B cell (primary cell): ENCODE data around the gene APOO. TPM values are rescaled to one million over a fixed set of nuclear protein-coding genes. Genes with fewer than 3 reads are reported as not detected.

Source experiments
- ATAC-seq: fragments of 200-7000 bp; cut with Tn5 transposase; one replicate; pipeline ENCODE4 v1.10.0; 2021; ENCODE audit warnings: low read depth, mild to moderate bottlenecking, moderate number of reproducible peaks, moderate library complexity
- CTCF ChIA-PET: fragments of 350-600 bp; sonication (Branson Sonifier 250); formaldehyde crosslinking; loops from one replicate; lab custom pipeline; 2021; ENCODE audit warnings: antibody characterized with exemption, inconsistent platforms; lab: Charles Lee
- POLR2A ChIA-PET: fragments of 350-600 bp; sonication (Branson Sonifier 250); formaldehyde crosslinking; loops from one replicate; lab custom pipeline; 2021; ENCODE audit warnings: antibody characterized with exemption; lab: Charles Lee
- DNase-seq: peaks from one replicate; pipeline ENCODE4 v3.0.0; 2013
- H2AFZ ChIP-seq: 2 replicates; pipeline ENCODE4 v1.6.1; 2012; ENCODE audit warnings: mild to moderate bottlenecking, low read depth, low read length; ENCODE audit not compliant: insufficient read depth, poor library complexity, severe bottlenecking
- H3K27ac ChIP-seq, 2 donors: 1 replicate in 1 of 2; 2 replicates in 1 of 2; pipeline ENCODE4 v1.5.1; 2012 to 2013; ENCODE audit warnings: low read length in 2 of 2, mild to moderate bottlenecking in 2 of 2, moderate library complexity in 1 of 2
- H3K27me3 ChIP-seq, 4 experiments: fragments of 200-600 bp in 1 of 4; sonication (generic) in 1 of 4; replicated peaks in 1 of 4; 1 replicate in 2 of 4; 2 replicates in 2 of 4; pipeline versions ENCODE4 v1.6.1 to v1.7.0; 2013 to 2016; ENCODE audit warnings: low read length in 3 of 4, mild to moderate bottlenecking in 2 of 4, mixed read lengths in 1 of 4, moderate library complexity in 1 of 4; ENCODE audit not compliant: insufficient read depth in 4 of 4, control insufficient read depth in 3 of 4; ENCODE audit errors: control extremely low read depth in 1 of 4
- H3K36me3 ChIP-seq, 2 experiments: replicated peaks in 1 of 2; 1 replicate in 1 of 2; 2 replicates in 1 of 2; pipeline versions ENCODE4 v1.6.1 to v1.7.1; 2013; ENCODE audit warnings: low read length in 1 of 2; ENCODE audit not compliant: insufficient read depth in 2 of 2, control insufficient read depth in 1 of 2; ENCODE audit errors: control extremely low read depth in 1 of 2, extremely low read depth in 1 of 2
- H3K4me1 ChIP-seq, 2 donors: fragments of 200-600 bp in 1 of 2; sonication (generic) in 1 of 2; 1 replicate in 1 of 2; 2 replicates in 1 of 2; pipeline versions ENCODE4 v1.5.1 to v1.6.1; 2013 to 2017; ENCODE audit warnings: low read length in 2 of 2; ENCODE audit not compliant: control insufficient read depth in 2 of 2, insufficient read depth in 2 of 2
- H3K4me2 ChIP-seq: replicated peaks from 2 replicates; pipeline ENCODE3; 2012; ENCODE audit warnings: mild to moderate bottlenecking, low read depth, low read length; ENCODE audit not compliant: poor library complexity, severe bottlenecking
- H3K4me3 ChIP-seq, 5 experiments: fragments of 200-600 bp in 1 of 5; sonication (generic) in 1 of 5; 1 replicate in 3 of 5; 2 replicates in 2 of 5; pipeline versions ENCODE4 v1.5.1 to v1.7.0; 2011 to 2016; ENCODE audit warnings: low read length in 4 of 5, mild to moderate bottlenecking in 4 of 5, low read depth in 2 of 5, control low read depth in 1 of 5, moderate library complexity in 1 of 5; ENCODE audit not compliant: insufficient read depth in 1 of 5; ENCODE audit errors: control extremely low read depth in 1 of 5, extremely low read depth in 1 of 5
- H3K79me2 ChIP-seq: fragments of 200-600 bp; sonication (generic); one replicate; pipeline ENCODE4 v1.6.0; 2016; ENCODE audit warnings: low read length; ENCODE audit not compliant: control insufficient read depth, insufficient read depth
- H3K9ac ChIP-seq: fragments of 200-600 bp; sonication (generic); 2 replicates; pipeline ENCODE4 v1.6.1; 2017; ENCODE audit warnings: mild to moderate bottlenecking, low read length, moderate library complexity
- H3K9me3 ChIP-seq, 3 donors: one replicate each; pipeline versions ENCODE4 v1.6.1 to v1.7.1; 2013; ENCODE audit warnings: low read length in 2 of 3; ENCODE audit not compliant: control insufficient read depth in 2 of 3, insufficient read depth in 1 of 3; ENCODE audit errors: control extremely low read depth in 1 of 3
- H4K20me1 ChIP-seq: 2 replicates; pipeline ENCODE4 v1.6.0; 2012; ENCODE audit warnings: mild to moderate bottlenecking, low read length; ENCODE audit not compliant: insufficient read depth, control insufficient read depth, poor library complexity, severe bottlenecking
- H3K27ac Mint-ChIP-seq: one replicate; pipeline ENCODE4 v1.8.0; 2021; ENCODE audit warnings: mixed read lengths
- H3K27me3 Mint-ChIP-seq: one replicate; pipeline ENCODE4 v1.8.0; 2021; ENCODE audit warnings: mixed read lengths
- H3K4me1 Mint-ChIP-seq: one replicate; pipeline ENCODE4 v1.8.0; 2021; ENCODE audit warnings: mixed read lengths
- H3K4me3 Mint-ChIP-seq: one replicate; pipeline ENCODE4 v1.8.0; 2021; ENCODE audit warnings: mixed read lengths
- H3K9me3 Mint-ChIP-seq: one replicate; pipeline ENCODE4 v1.8.0; 2022; ENCODE audit warnings: mixed read lengths; ENCODE audit not compliant: insufficient read depth
- CTCF ChIP-seq: fragments of 200-600 bp; IDR thresholded peaks from one replicate; pipeline ENCODE4 v1.8.0; 2022; ENCODE audit warnings: antibody characterized with exemption, mild to moderate bottlenecking
- EZH2 ChIP-seq: IDR thresholded peaks from 2 replicates; pipeline ENCODE4 v1.6.1; 2012; ENCODE audit warnings: borderline replicate concordance, low read depth, mild to moderate bottlenecking, moderate library complexity, low read length; ENCODE audit not compliant: insufficient read depth, poor library complexity, severe bottlenecking
- WGBS: methylation state at CpG from one replicate; pipeline ENCODE4 v1.1.5; 2013; ENCODE audit warnings: missing lambda C conversion rate; ENCODE audit not compliant: insufficient coverage; 5-methylcytosine and 5-hydroxymethylcytosine counted together
- intact Hi-C: fragments of 100-400 bp; cut with micrococcal nuclease; formaldehyde crosslinking; loops from one replicate; pipeline ENCODE4 v1.10.0; 2022
- polyA plus RNA-seq: library from polyadenylated mRNA; depleted of rRNA; stranded (reverse); fragments of >200 nt; gene quantifications from 2 replicates; pipeline ENCODE4 v1.2.3, GENCODE V29; 2012
- total RNA-seq, 2 donors: library from RNA; stranded (reverse); fragments of 120-200 nt in 1 of 2; gene quantifications; 1 replicate in 1 of 2; 2 replicates in 1 of 2; pipeline versions ENCODE4 v1.2.3 to v1.2.4, GENCODE V29; 2013 to 2022

Gene APOO
- total and polyA plus RNA-seq, 2 donors (not counting 1 experiment from before 2014, with no cell fraction given), result 4.7 to 7.2 TPM

GRCh38 chrX:23815376-23815775 is 92.4 kb downstream of the APOO start:
- WGBS, result 100% methylated on average over 4 of the region's 7 CpGs
- H3K4me1 Mint-ChIP-seq, result peaks cover 21% of the 10 kb centered on the region
- ChIA-PET POLR2A (no interaction called here), CTCF (no interaction called here)
- Histone ChIP-seq H3K9ac (no peak overlapping the region), H3K4me3 (no peak overlapping the region), H3K4me1 (peaks cover 10 to 20% of the 10 kb centered on the region in 2 donors), H4K20me1 (no peaks in the 10 kb centered on the region), H3K27me3 (no peaks in the 10 kb centered on the region), H3K27ac (no peak overlapping the region), H3K36me3 (no peaks in the 10 kb centered on the region), H3K79me2 (no peaks in the 10 kb centered on the region), H3K4me2 (no peak overlapping the region), H2AFZ (no peak overlapping the region), H3K9me3 (no peaks in the 10 kb centered on the region)
- H3K27me3 Mint-ChIP-seq, result no peaks in the 10 kb centered on the region
- H3K27ac Mint-ChIP-seq, result no peak overlapping the region
- DNase-seq (no peak), ATAC-seq (no peak)
- intact Hi-C loops, result loop anchor here (5.0 kb wide), 1 partner anchor 33 kb away; the partner anchor contains the start of gene SAT1
- H3K9me3 Mint-ChIP-seq, result no peaks in the 10 kb centered on the region
- H3K4me3 Mint-ChIP-seq, result no peak overlapping the region
- TF ChIP-seq EZH2 (no peak), CTCF (no peak)

GRCh38 chrX:23813808-23814207 is 93.9 kb downstream of the APOO start:
- CTCF ChIA-PET, result interaction anchor here (1.0 kb wide), 1 partner anchor 88 kb away, joined by 3 read pairs; no protein-coding TSS in a partner anchor
- Histone ChIP-seq H3K27me3 (no peaks in the 10 kb centered on the region), H3K4me3 (no peak overlapping the region), H3K9ac (no peak overlapping the region), H4K20me1 (no peaks in the 10 kb centered on the region), H2AFZ (no peak overlapping the region), H3K79me2 (no peaks in the 10 kb centered on the region), H3K36me3 (no peaks in the 10 kb centered on the region), H3K9me3 (no peaks in the 10 kb centered on the region), H3K4me2 (no peak overlapping the region), H3K27ac (no peak overlapping the region), H3K4me1 (peaks cover 10 to 20% of the 10 kb centered on the region in 2 donors)
- no peak overlapping the region for H3K27ac Mint-ChIP-seq
- no CpG with 5 or more reads among the region's 1 CpG for WGBS
- intact Hi-C loops, result no loop called here
- H3K4me1 Mint-ChIP-seq, result peaks cover 21% of the 10 kb centered on the region
- POLR2A ChIA-PET, result no interaction called here
- H3K27me3 Mint-ChIP-seq, result no peaks in the 10 kb centered on the region
- no peak overlapping the region for H3K4me3 Mint-ChIP-seq
- no peak for ATAC-seq
- TF ChIP-seq CTCF, result no peak
- no peak for TF ChIP-seq EZH2
- no peaks in the 10 kb centered on the region for H3K9me3 Mint-ChIP-seq
- no peak for DNase-seq
